Thyroid gland (tissue), 4 donors: Measurements from ENCODE around the gene KRTAP22-1.

Experiments used
- POLR2A ChIP-seq, 2 donors: fragments of 450-650 bp; IDR thresholded peaks; one replicate each; pipeline ENCODE4 v1.6.1; 2017; ENCODE audit warnings: antibody characterized with exemption in 2 of 2, mild to moderate bottlenecking in 2 of 2, moderate library complexity in 1 of 2
- TF ChIP-seq, protein P1 (sequence below), 6 experiments: fragments of 200-600 bp in 3 of 6; fragments of 450-650 bp in 3 of 6; sonication (generic) in 3 of 6; IDR thresholded peaks; one replicate each; pipeline ENCODE4 v1.5.1; 2016 to 2019; ENCODE audit warnings: antibody characterized with exemption in 6 of 6, mild to moderate bottlenecking in 2 of 6, inconsistent platforms in 1 of 6, moderate library complexity in 1 of 6

DNA sequence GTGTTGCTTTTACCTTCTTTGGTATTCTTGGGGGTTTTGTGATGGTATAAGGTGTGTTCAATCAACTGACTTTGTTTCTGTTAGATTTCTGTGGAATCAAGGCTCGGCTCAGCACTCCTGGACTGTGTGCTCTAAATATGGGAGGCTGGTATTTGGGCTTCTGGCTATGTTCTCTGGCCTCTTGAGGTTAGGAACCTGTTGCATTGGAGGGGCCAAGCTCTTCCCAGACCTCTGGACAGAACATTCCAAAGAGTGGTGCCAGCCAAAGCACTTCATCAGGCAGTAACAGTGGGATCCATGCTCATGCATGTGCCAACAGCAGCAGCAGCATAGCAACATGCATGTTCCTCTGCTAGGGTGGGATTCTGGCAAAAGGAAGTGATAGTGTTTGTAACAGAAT, 48.1 kb upstream of the KRTAP22-1 start:
- TF ChIP-seq, protein P1, sequence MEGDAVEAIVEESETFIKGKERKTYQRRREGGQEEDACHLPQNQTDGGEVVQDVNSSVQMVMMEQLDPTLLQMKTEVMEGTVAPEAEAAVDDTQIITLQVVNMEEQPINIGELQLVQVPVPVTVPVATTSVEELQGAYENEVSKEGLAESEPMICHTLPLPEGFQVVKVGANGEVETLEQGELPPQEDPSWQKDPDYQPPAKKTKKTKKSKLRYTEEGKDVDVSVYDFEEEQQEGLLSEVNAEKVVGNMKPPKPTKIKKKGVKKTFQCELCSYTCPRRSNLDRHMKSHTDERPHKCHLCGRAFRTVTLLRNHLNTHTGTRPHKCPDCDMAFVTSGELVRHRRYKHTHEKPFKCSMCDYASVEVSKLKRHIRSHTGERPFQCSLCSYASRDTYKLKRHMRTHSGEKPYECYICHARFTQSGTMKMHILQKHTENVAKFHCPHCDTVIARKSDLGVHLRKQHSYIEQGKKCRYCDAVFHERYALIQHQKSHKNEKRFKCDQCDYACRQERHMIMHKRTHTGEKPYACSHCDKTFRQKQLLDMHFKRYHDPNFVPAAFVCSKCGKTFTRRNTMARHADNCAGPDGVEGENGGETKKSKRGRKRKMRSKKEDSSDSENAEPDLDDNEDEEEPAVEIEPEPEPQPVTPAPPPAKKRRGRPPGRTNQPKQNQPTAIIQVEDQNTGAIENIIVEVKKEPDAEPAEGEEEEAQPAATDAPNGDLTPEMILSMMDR (IDR thresholded peaks at IDR 0.05), result no peak
- TF ChIP-seq POLR2A (IDR thresholded peaks at IDR 0.05), result no peak
